WTC11 (cell line): Measurements from ENCODE around the gene CLDN20. TPM values are rescaled to one million over a fixed set of nuclear protein-coding genes. Genes with fewer than 3 reads are reported as not detected.

Experiments
- ATAC-seq: fragments of 200-7000 bp; cut with Tn5 transposase; 2 replicates; pipeline ENCODE4 v1.10.0; 2021; ENCODE audit warnings: mild to moderate bottlenecking, moderate library complexity
- CTCF ChIA-PET: fragments of 300-600 bp; sonication (Branson Sonifier 250); formaldehyde crosslinking; loops from one replicate; lab custom pipeline; 2021; ENCODE audit warnings: antibody characterized with exemption; lab: Charles Lee
- POLR2A ChIA-PET: fragments of 350-600 bp; sonication (Branson Sonifier 250); formaldehyde crosslinking; loops from one replicate; lab custom pipeline; 2021; ENCODE audit warnings: antibody characterized with exemption; lab: Charles Lee
- DNase-seq: peaks from one replicate; pipeline ENCODE4 v3.0.0; 2021; ENCODE audit warnings: low spot score
- H3K27ac Mint-ChIP-seq: 2 replicates; pipeline ENCODE4 v1.8.0; 2021; ENCODE audit warnings: mixed read lengths
- H3K27me3 Mint-ChIP-seq: 2 replicates; pipeline ENCODE4 v1.8.0; 2021; ENCODE audit warnings: low read depth, mild to moderate bottlenecking, moderate library complexity, mixed read lengths
- H3K36me3 Mint-ChIP-seq: 2 replicates; pipeline ENCODE4 v1.8.0; 2021; ENCODE audit warnings: mixed read lengths
- H3K4me1 Mint-ChIP-seq: 2 replicates; pipeline ENCODE4 v1.8.0; 2022; ENCODE audit warnings: mixed read lengths
- H3K4me3 Mint-ChIP-seq: 2 replicates; pipeline ENCODE4 v1.8.0; 2021; ENCODE audit warnings: mild to moderate bottlenecking, moderate library complexity, mixed read lengths
- H3K9me3 Mint-ChIP-seq: 2 replicates; pipeline ENCODE4 v1.8.0; 2021; ENCODE audit warnings: mixed read lengths
- ESRRA ChIP-seq: sonication (generic); formaldehyde crosslinking; IDR thresholded peaks from 2 replicates; pipeline ENCODE4 v1.8.1; 2022; ENCODE audit warnings: mild to moderate bottlenecking, missing genetic modification reagents, borderline replicate concordance
- FOXP4 ChIP-seq: sonication (generic); formaldehyde crosslinking; IDR thresholded peaks from 2 replicates; pipeline ENCODE4 v1.8.0; 2022; ENCODE audit warnings: mild to moderate bottlenecking, missing genetic modification reagents
- GRHL2 ChIP-seq: fragments of 250-450 bp; sonication (Bioruptor Pico); IDR thresholded peaks from 2 replicates; pipeline ENCODE4 v1.8.0; 2022; ENCODE audit warnings: mild to moderate bottlenecking, moderate library complexity; ENCODE audit not compliant: insufficient replicate concordance, severe bottlenecking
- GTF2I ChIP-seq: fragments of 250-450 bp; sonication (Bioruptor Pico); conservative IDR thresholded peaks from 2 replicates; pipeline ENCODE4 v1.4.0; 2021; ENCODE audit warnings: mild to moderate bottlenecking
- IRF1 ChIP-seq: sonication (generic); formaldehyde crosslinking; IDR thresholded peaks from 2 replicates; pipeline ENCODE4 v1.8.0; 2023; ENCODE audit warnings: missing genetic modification reagents
- KAT7 ChIP-seq: sonication (generic); formaldehyde crosslinking; IDR thresholded peaks from 2 replicates; pipeline ENCODE4 v1.8.1; 2023; ENCODE audit warnings: missing genetic modification reagents, mild to moderate bottlenecking, borderline replicate concordance
- NFE2L1 ChIP-seq: sonication (generic); formaldehyde crosslinking; IDR thresholded peaks from 2 replicates; pipeline ENCODE4 v1.8.1; 2023; ENCODE audit warnings: missing genetic modification reagents
- NR2C2 ChIP-seq: sonication (generic); formaldehyde crosslinking; IDR thresholded peaks from 2 replicates; pipeline ENCODE4 v1.8.0; 2022; ENCODE audit warnings: mild to moderate bottlenecking, missing genetic modification reagents
- NR3C1 ChIP-seq: sonication (generic); formaldehyde crosslinking; conservative IDR thresholded peaks from 2 replicates; pipeline ENCODE4 v1.8.1; 2023; ENCODE audit warnings: low read depth, mild to moderate bottlenecking, missing genetic modification reagents
- PREB ChIP-seq: sonication (generic); formaldehyde crosslinking; IDR thresholded peaks from 2 replicates; pipeline ENCODE4 v1.8.1; 2022; ENCODE audit warnings: mild to moderate bottlenecking, missing genetic modification reagents, moderate library complexity, borderline replicate concordance
- SOX15 ChIP-seq: fragments of 250-450 bp; sonication (Bioruptor Pico); IDR thresholded peaks from 2 replicates; pipeline ENCODE4 v1.9.0; 2021; ENCODE audit warnings: mild to moderate bottlenecking
- TCF7 ChIP-seq: sonication (generic); formaldehyde crosslinking; IDR thresholded peaks from 2 replicates; pipeline ENCODE4 v1.8.0; 2022; ENCODE audit warnings: mild to moderate bottlenecking, low read depth, missing genetic modification reagents, moderate library complexity
- ZBTB21 ChIP-seq: sonication (generic); formaldehyde crosslinking; IDR thresholded peaks from 2 replicates; pipeline ENCODE4 v1.8.1; 2023; ENCODE audit warnings: mild to moderate bottlenecking, missing genetic modification reagents, borderline replicate concordance
- ZBTB43 ChIP-seq: sonication (generic); formaldehyde crosslinking; IDR thresholded peaks from 2 replicates; pipeline ENCODE4 v1.8.1; 2023; ENCODE audit warnings: mild to moderate bottlenecking, missing genetic modification reagents
- ZNF138 ChIP-seq: sonication (generic); formaldehyde crosslinking; conservative IDR thresholded peaks from 2 replicates; pipeline ENCODE4 v1.8.1; 2022; ENCODE audit warnings: mild to moderate bottlenecking, moderate library complexity, missing genetic modification reagents
- ZNF219 ChIP-seq: sonication (generic); formaldehyde crosslinking; IDR thresholded peaks from 2 replicates; pipeline ENCODE4 v1.8.0; 2023; ENCODE audit warnings: missing genetic modification reagents, mild to moderate bottlenecking, borderline replicate concordance
- ZNF281 ChIP-seq: sonication (generic); formaldehyde crosslinking; IDR thresholded peaks from 2 replicates; pipeline ENCODE4 v1.8.0; 2023; ENCODE audit warnings: mild to moderate bottlenecking, missing genetic modification reagents
- ZNF396 ChIP-seq: fragments of 250-450 bp; sonication (Bioruptor Pico); IDR thresholded peaks from 2 replicates; pipeline ENCODE4 v1.8.0; 2021; ENCODE audit warnings: mild to moderate bottlenecking, moderate library complexity, borderline replicate concordance
- ZNF532 ChIP-seq: fragments of 250-450 bp; sonication (Bioruptor Pico); IDR thresholded peaks from 2 replicates; pipeline ENCODE4 v1.9.0; 2021; ENCODE audit warnings: mild to moderate bottlenecking, borderline replicate concordance
- total RNA-seq: library from RNA; stranded (reverse); gene quantifications from 3 replicates; pipeline ENCODE4 v1.2.3, GENCODE V29; 2021

CLDN20 gene
- total RNA-seq, 1 experiment from 2014 or later: not detected

- DNase-seq (no peak), ATAC-seq (no peak)
- Mint-ChIP-seq H3K9me3 (peaks cover 13% of the 10 kb centered on the region), H3K27ac (no peak overlapping the region), H3K27me3 (no peaks in the 10 kb centered on the region), H3K36me3 (peaks cover 11% of the 10 kb centered on the region), H3K4me3 (no peak overlapping the region), H3K4me1 (peaks cover 17% of the 10 kb centered on the region)
- TF ChIP-seq NR3C1 (CRISPR knock-in tag) (no peak), ESRRA (no peak), ZNF281 (CRISPR knock-in tag) (no peak), PREB (CRISPR knock-in tag) (no peak)
- CTCF ChIA-PET: no interaction called here
- POLR2A ChIA-PET: no interaction called here
These were observed 53.4 kb downstream of the CLDN20 start for GRCh38 chr6:155317186-155317585.

- no peak overlapping the region for H3K4me3 Mint-ChIP-seq
- DNase-seq (no peak), ATAC-seq (no peak)
- H3K9me3 Mint-ChIP-seq: peaks cover 13% of the 10 kb centered on the region
- H3K4me1 Mint-ChIP-seq: peaks cover 12% of the 10 kb centered on the region
- POLR2A ChIA-PET: no interaction called here
- H3K27me3 Mint-ChIP-seq: no peaks in the 10 kb centered on the region
- CTCF ChIA-PET: no interaction called here
- H3K27ac Mint-ChIP-seq: no peak overlapping the region
- no peaks in the 10 kb centered on the region for H3K36me3 Mint-ChIP-seq
- TF ChIP-seq ZNF532 (no peak), GRHL2 (CRISPR knock-in tag) (no peak), FOXP4 (CRISPR knock-in tag) (no peak), ZBTB43 (no peak), NR2C2 (CRISPR knock-in tag) (no peak), SOX15 (CRISPR knock-in tag) (no peak), KAT7 (CRISPR knock-in tag) (no peak), IRF1 (CRISPR knock-in tag) (no peak), GTF2I (no peak), ZNF281 (CRISPR knock-in tag) (no peak), ZNF138 (no peak), ZBTB21 (no peak), TCF7 (no peak), NFE2L1 (no peak), ZNF396 (CRISPR knock-in tag) (no peak), ZNF219 (no peak)
These were observed 56.1 kb downstream of the CLDN20 start for GRCh38 chr6:155319902-155320301.
